Erythroblast (primary cell): ENCODE data around the gene KRTAP13-4.

ENCODE experiments used
- GATA1 ChIP-seq: IDR thresholded peaks from 2 replicates; pipeline ENCODE4 v1.6.1; 2011; ENCODE audit warnings: low read depth, mild to moderate bottlenecking, control low read depth, low read length, moderate library complexity
- POLR2A ChIP-seq: IDR thresholded peaks from 2 replicates; pipeline ENCODE4 v1.6.1; 2011; ENCODE audit warnings: mild to moderate bottlenecking, low read length

DNA sequence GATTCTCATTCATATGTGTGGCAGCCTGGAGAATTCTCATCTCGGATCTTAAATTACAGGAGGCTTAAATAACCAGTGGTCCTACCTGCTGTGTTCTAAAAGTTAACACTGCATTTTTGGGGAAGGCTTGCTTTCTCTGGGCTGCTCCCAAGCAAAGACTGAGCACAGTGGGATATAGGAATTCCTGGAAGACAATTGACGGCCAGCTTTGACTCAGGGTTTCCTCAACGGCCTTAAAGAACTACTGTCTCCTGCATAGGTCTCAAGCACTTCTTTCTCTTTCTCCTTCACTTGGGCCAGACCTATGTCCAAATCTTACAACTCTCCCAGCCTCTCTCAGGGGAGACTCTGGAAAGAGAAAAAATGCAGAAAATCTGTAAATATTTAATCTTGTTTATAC, 3.3 kb upstream of the KRTAP13-4 start:
- TF ChIP-seq POLR2A (no peak), GATA1 (no peak)
